ENCODE measurements around the gene NT5C2.
"Not testable (repeated sequence)": the region's sequence is repeated elsewhere in the genome, so short reads cannot be mapped to it uniquely, and the experiment has no call there.

Gene NT5C2

GRCh38 chr10:103069453-103070331 is 123.4 kb downstream of the NT5C2 start:
- peak; percentile 60 for TF ChIP-seq CTCF (conservative IDR thresholded peaks at IDR 0.05; ENCODE audit: control insufficient read depth, insufficient read depth, low read depth, low read length)
- H3K4me3 ChIP-seq (ENCODE audit: control insufficient read depth, low read depth, low read length) = no peak overlapping the region
- peak; percentile 51 for DNase-seq (ENCODE audit: low read depth)

- no peak for TF ChIP-seq CTCF (conservative IDR thresholded peaks at IDR 0.05; ENCODE audit: control insufficient read depth, insufficient read depth, low read depth, low read length)
- DNase-seq (ENCODE audit: low read depth) = peak; percentile 56
- H3K4me3 ChIP-seq (ENCODE audit: control insufficient read depth, low read depth, low read length) = no peak overlapping the region
Observed at GRCh38 chr10:103067956-103068355, 125.1 kb downstream of the NT5C2 start.

- DNase-seq (ENCODE audit: low read depth) = no peak
- TF ChIP-seq CTCF (conservative IDR thresholded peaks at IDR 0.05; ENCODE audit: control insufficient read depth, insufficient read depth, low read depth, low read length) = no peak
- no peak overlapping the region for H3K4me3 ChIP-seq (ENCODE audit: control insufficient read depth, low read depth, low read length)
Observed at GRCh38 chr10:103067484-103067883, 125.6 kb downstream of the NT5C2 start.

- DNase-seq (ENCODE audit: low read depth); H3K4me3 ChIP-seq (ENCODE audit: control insufficient read depth, low read depth, low read length): not testable (repeated sequence)
Observed at GRCh38 chr10:103067099-103067477, 126.0 kb downstream of the NT5C2 start.

- no peak for TF ChIP-seq CTCF (conservative IDR thresholded peaks at IDR 0.05; ENCODE audit: control insufficient read depth, insufficient read depth, low read depth, low read length)
- DNase-seq (ENCODE audit: low read depth) = no peak
- H3K4me3 ChIP-seq (ENCODE audit: control insufficient read depth, low read depth, low read length) = no peak overlapping the region
Observed at GRCh38 chr10:103066141-103067098, 126.7 kb downstream of the NT5C2 start.

- TF ChIP-seq CTCF (conservative IDR thresholded peaks at IDR 0.05; ENCODE audit: control insufficient read depth, insufficient read depth, low read depth, low read length) = no peak
- no peak overlapping the region for H3K4me3 ChIP-seq (ENCODE audit: control insufficient read depth, low read depth, low read length)
- DNase-seq (ENCODE audit: low read depth) = peak; percentile 18
Observed at GRCh38 chr10:103064956-103065355, 128.1 kb downstream of the NT5C2 start.
